ENCODE results near the gene MND1.
"Not testable (repeated sequence)": the region's sequence is repeated elsewhere in the genome, so short reads cannot be mapped to it uniquely, and the experiment has no call there.

Gene MND1

DNA sequence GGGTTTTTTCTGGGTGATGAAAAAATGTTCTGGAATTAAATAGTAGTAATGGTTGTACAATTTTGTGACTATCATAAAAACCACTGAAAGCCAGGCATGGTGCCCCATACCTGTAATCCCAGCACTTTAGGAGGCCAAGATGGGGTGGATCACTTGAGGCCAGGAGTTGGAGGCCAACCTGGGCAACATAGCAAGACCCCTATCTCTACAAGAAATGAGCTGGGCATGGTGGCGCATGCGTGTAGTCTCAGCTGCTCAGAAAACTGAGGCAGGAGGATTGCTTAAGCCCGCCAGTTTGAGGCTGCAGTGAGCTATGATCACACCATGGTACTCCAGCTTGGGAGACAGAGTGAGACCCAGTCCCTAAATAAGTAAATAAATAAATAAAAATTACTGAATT, 63.4 kb downstream of the MND1 start:
- DNase-seq: no peak

- no peak for DNase-seq
Observed at GRCh38 chr4:153408932-153409331, 64.4 kb downstream of the MND1 start.

DNA sequence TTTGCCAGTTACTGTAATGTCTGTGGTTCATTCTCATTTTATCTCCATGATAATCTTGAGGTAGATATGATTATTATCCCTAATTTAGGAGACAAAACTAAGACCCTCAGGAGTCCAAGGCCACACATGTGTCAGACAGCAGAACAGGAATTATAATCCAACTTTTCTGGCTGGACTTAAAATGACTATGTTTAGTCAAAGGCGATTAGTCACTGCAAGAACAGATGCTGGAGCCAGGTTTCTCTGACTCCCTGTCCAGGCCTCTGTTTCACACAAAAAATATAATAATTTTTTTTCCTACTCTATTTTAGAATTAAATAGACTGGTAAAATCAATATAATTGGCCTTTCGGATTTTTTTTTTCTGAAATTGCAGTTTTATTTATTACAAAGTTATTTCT, 64.9 kb downstream of the MND1 start:
- DNase-seq: no peak

DNA sequence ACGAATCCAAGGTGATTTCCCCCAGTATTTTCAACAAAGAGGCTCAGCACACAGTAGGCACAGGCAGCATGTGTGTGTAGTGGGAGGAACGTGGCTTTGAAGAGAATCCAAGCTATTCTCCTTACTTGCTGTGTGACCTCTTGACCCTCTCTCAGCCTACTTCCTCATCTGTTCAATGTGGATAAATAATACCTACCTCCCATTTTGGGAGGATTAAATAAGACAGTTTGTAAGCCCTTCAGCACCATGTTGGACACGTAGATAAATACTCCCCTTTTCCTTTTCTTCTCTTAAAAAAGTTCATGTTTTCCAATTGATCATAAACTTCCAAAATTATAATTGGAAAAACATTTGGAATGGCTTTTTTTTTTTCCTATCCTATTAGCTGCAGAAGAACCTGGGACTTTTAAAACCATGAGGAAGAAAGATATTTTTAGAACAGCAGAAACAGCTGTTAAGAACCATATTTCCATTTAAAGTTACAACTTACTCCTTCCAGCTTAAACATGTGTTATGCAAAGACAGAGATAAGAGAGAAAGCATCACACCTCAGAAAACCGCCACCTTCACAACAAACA, 65.5 kb downstream of the MND1 start:
- DNase-seq: no peak

DNA sequence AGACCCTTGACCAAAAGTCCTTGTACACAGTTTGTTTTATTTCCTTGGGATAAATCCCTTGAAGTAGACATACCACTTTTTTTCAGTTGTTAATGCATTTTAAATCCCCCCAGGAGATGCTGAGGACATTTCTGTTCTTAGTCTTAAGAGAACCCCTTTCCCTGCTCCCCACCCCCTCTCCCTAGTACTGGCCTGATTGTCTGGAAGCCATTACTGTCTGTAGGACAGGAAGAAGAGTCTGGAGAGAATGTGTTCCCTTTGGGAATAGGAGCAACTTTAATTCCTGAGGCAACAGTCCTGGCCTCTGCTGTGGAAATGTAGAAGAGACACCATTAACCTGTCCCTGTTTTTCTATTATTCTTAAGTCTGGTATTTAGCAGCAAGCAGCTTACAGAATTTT, 69.4 kb downstream of the MND1 start:
- DNase-seq: no peak

DNA sequence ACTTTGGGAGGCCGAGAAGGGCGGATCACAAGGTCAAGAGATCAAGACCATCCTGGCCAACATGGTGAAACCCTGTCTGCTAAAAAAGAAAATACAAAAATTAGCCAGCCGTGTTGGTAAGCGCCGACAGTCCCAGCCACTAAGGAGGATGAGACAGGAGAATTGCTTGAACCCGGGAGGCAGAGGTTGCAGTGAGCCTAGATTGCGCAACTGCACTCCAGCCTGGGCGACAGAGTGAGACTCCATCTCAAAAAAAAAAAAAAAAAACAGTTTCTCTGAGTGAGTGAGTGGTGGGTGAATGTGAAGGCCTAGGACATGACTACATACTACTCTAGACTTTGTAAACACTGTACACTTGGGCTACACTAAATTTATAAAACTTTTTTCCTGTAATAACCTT, 72.0 kb downstream of the MND1 start:
- DNase-seq: not testable (repeated sequence)

DNA sequence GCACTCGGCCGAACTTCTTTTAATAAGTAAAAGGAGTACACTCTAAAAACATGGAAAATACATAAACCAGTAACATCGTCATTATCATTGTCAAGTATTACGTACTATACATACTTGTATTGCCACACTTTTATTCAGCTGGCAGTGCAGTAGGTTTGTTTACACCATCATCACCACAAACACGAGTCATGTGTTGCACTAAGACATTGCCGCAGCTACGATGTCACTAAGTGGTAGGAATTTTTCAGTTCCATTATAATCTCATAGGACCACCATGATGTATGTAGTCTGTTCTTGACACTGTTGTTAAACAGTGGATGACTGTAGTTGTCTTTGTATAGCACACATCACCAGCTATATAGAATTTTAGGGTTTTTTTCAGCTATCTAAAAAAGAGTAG, 73.6 kb downstream of the MND1 start:
- DNase-seq: no peak

DNA sequence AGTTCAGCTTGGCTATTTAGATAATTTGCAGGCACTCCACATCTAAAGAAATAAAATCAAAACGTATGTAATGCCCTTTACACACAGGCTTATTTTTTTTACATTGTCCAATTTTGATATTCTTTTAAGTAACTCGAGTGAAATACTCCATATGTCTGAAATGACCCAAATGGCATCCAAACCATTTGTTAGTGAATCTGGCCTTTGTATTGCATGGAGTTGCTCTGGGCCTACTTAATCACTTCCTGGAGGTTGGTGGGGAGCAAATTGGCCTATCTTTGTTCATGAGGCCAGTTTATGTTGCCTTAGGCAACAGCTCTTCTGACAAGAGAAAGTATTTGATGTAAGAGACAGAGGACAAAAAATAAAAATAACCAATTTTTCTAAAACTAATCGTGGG, 74.1 kb downstream of the MND1 start:
- no peak for DNase-seq

- no peak for DNase-seq
Observed at GRCh38 chr4:153419029-153419428, 74.5 kb downstream of the MND1 start.

GRCh38 chr4:153419673-153420278, 75.3 kb downstream of the MND1 start:
- no peak for DNase-seq

DNA sequence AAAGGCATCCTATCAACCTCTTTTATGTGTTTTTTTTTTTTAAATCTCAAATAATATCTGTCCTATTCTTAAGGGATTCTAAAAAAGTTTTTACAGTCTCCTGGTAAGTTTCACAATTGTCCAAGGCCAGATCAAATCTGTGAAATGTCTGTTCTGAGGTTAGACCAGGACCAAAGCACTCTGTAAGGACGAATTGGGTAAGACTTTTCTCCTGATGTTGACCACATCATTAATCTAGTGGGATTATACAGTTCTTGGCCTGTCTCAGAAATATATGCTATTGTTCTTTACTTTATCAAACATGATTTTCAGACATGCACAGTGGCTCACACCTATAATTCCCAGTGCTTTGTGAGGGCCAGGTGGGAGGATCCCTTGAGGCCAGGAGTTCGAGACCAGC, 75.9 kb downstream of the MND1 start:
- no peak for DNase-seq

DNA sequence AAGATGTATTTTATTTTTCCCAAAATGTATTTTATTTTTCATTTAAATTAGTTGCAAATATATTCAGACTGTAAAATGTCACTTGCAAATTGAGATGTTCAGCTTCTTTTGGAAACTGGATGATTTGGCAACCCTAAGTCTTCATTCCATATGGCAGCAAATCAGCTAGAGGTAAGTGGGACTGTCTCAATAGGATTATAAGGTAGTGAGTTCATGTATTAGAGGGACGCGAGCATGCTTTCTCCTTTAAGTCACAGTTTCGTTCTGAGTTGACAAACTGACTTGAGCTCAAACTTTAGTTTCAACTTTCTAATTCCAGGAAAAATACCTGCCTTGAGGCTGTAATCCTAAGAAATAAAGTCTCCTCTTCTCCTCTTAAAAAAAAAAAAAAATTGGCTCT, 77.5 kb downstream of the MND1 start:
- DNase-seq: no peak

DNA sequence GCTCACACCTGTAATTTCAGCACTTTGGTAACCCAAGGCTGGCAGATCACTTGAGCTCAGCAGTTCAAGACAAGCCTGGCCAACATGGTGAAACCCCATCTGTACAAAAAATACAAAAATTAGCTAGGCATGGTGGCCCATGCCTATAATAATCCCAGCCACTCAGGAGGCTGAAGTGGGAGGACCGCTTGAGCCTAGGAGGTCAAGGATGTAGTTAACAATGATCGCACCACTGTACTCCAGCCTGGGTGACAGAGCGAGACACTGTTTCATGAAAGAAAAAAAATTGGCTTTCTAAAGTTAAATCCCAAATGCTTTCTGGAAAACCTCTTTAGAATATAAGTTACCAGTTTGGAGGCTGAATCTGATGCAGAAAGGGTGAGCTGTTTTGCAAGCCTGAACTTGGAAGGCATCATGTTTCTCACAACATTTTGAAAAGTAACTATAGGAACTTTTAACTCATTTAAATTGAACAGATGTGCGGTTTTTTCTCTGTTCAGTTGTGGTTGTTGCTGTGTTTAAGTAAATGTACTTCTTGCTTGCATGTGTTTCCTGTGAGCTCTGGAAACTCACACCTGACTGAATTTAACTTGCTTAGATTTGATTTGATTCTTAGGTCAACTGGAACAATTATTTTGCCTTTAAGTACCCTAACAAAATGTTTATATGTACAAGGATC, 81.9 kb downstream of the MND1 start:
- DNase-seq: no peak

DNA sequence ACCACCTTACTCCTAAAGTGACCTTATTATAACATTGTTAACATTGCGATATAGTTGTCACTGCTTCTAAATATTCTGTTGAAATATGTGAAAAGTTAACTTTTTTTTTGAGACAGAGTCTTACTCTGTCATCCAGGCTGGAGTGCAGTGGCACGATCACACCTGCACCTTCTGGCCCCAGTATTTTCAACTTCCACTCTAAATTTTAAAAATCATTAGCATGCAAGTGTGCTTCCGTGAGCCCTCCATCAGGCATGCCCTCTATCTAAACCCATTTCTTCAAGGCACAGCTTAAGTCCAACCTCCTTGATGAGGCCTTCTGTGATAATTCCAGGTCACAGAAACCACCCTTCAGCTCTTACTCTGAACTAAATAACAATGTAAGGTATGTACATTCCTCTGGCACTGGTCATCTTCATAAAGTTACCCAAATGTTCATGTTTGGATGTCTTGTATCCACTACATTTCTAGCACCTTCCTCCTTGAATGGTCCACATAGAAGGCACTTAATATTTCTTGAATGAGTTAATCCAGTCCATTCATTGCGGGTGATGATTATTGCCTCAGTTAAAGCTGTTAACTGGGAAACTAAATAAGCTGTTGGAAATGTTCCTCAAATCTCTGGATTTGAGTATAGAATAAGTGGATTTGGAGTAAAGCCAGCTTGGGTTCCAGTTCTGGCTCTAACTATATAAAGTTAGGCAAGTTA, 83.0 kb downstream of the MND1 start:
- no peak for DNase-seq

DNA sequence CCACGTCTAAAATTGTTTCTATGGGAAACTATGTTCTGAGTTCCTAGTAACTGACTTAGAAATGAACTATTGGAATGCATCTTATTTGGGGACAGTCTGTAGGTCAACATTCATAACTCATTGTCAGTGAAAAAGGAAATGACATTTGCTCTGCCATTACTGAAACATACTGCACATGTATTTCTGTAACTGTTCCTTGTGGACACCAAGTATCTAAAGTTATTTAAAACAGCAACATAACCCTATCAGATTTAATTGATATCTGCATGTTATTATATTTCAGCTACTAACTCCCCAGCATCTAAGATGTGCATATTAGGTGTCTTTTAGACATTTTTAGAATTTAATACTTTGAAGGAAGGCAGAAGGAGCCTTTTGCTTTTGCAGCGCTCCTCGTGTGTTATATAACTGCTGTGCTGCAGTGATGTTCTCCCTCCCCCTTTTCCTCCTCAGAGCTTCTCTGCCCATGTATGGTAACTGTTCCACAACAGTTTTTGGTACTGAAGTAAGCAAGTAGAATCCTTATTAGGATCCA, 84.5 kb downstream of the MND1 start:
- no peak for DNase-seq

DNA sequence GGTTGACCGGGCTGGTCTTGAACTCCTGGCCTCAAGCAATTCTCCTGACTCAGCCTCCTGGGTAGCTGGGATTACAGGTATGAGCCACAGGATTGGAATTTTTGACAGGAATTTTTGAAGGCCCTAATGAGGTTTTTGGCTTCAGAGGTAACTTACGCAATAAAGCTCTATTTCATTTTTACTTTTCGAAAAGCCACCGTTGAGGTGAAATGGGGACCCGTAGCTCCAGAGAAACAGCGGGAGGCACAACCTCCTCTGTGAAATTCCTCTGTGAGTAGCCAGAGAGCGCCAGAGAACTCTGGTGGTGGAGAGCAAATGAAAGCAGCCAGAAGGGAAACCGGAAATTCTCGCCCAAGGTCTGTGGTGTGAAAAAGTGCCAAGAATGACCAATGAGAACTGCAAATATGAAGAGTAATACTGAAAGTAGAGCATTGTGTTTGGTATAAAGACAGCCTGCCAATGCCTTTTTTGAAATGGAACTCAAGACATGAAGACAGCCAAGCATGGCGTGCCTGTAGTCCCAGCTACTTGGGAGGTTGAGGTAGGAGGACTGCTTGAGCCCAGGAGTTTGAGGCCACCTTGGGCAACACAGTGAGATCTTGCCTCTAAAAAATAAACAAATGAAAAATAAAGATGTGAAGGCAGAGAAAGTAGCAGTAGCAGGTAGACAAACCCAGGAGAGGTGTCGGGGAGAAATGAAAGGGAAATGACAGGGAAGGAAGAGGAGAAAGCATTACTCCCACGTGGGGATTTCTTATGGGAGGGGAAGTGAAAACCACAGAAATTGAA, 88.7 kb downstream of the MND1 start:
- DNase-seq: peak; percentile 42

DNA sequence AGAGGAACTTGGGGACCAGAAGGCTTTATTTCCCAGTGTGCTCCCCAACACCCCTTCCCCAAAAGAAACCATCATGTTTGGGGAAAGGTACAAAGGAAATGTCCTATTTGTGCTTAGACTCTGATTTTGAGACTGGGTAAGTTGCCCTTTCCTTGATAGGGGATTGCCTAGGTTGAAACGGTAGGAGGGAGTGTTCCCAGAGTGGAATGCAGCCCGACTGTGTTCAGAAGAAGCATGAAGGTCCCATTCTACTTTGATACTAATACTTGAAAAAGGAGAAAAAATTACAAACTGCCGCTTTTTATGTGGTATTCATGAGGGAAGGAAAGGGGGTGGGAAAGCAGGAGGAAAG, 89.2 kb downstream of the MND1 start:
- DNase-seq: no peak

GRCh38 chr4:153434190-153434589, 89.7 kb downstream of the MND1 start:
- no peak for DNase-seq

GRCh38 chr4:153438916-153439756, 94.6 kb downstream of the MND1 start:
- DNase-seq: no peak

- no peak for DNase-seq
Observed at GRCh38 chr4:153439831-153440230, 95.3 kb downstream of the MND1 start.

DNA sequence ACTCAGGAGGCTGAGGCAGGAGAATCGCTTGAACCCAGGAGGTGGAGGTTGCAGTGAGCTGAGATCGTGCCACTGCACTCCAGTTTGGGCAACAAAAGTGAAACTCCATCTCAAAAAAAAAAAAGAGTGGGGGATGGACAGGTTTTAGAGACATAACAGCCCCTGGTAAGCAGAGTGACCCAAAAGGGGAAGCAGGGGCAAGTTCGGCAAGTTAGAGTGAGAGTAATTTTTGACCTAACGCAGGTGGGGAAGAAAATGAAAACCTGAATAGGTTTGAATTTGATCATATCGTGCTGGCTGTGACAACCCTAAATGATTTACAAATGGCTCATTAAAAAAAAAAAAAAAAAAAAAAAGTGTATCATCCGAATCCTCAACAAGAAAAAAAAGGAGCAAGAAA, 96.0 kb downstream of the MND1 start:
- no peak for DNase-seq

Data from activated CD4-positive, alpha-beta T cell treated with anti-CD3 and anti-CD28 coated beads for 1 hour (primary cell).